Stomach (tissue), 4 donors: ENCODE data around the gene GAK.

Experiments
- EP300 ChIP-seq: sonication (generic); formaldehyde crosslinking; IDR thresholded peaks from one replicate; pipeline ENCODE4 v1.6.1; 2017; ENCODE audit warnings: antibody characterized with exemption
- POLR2A ChIP-seq, 4 donors: fragments of 450-650 bp; IDR thresholded peaks; one replicate each; pipeline ENCODE4 v1.6.1; 2016; ENCODE audit warnings: antibody characterized with exemption in 4 of 4, control low read depth in 2 of 4, mild to moderate bottlenecking in 1 of 4, moderate library complexity in 1 of 4
- POLR2AphosphoS5 ChIP-seq, 3 donors: sonication (generic); formaldehyde crosslinking; IDR thresholded peaks; one replicate each; pipeline ENCODE4 v1.6.1; 2016; ENCODE audit warnings: antibody characterized with exemption in 3 of 3
- TF ChIP-seq, protein P1 (sequence below), 7 experiments: fragments of 450-650 bp in 4 of 7; fragments of 200-600 bp in 3 of 7; sonication (generic) in 3 of 7; IDR thresholded peaks; one replicate each; pipeline ENCODE4 v1.5.1; 2016 to 2019; ENCODE audit warnings: antibody characterized with exemption in 7 of 7, control low read depth in 2 of 7, mild to moderate bottlenecking in 1 of 7

DNA sequence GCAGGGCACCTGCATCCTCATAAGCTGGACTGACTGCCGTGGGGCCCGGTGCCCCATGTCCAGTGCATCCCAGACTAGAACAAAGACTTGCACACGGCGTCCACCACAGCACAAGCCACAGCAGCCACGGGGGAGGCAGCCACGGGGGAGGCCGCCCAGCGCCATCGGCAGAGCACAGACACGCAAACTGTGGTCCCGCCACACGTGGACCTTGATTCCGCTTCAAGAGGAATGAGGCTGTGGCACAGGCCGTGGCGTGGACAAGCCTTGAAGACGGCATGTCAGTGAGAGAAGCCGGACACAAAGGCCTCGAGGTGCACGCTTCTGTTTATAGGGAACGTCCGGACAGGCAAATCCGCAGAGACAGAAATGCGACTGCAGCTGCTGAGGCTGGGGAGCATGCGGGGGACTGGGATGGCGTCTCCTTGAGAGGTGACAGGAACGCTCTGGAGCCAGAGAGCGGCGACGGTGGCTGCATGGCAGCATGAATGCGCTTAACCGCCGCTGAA, 96.1 kb downstream of the GAK start:
- TF ChIP-seq, protein P1, sequence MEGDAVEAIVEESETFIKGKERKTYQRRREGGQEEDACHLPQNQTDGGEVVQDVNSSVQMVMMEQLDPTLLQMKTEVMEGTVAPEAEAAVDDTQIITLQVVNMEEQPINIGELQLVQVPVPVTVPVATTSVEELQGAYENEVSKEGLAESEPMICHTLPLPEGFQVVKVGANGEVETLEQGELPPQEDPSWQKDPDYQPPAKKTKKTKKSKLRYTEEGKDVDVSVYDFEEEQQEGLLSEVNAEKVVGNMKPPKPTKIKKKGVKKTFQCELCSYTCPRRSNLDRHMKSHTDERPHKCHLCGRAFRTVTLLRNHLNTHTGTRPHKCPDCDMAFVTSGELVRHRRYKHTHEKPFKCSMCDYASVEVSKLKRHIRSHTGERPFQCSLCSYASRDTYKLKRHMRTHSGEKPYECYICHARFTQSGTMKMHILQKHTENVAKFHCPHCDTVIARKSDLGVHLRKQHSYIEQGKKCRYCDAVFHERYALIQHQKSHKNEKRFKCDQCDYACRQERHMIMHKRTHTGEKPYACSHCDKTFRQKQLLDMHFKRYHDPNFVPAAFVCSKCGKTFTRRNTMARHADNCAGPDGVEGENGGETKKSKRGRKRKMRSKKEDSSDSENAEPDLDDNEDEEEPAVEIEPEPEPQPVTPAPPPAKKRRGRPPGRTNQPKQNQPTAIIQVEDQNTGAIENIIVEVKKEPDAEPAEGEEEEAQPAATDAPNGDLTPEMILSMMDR (IDR thresholded peaks at IDR 0.05), result no peak
- TF ChIP-seq POLR2AphosphoS5 (IDR thresholded peaks at IDR 0.05) (no peak), POLR2A (IDR thresholded peaks at IDR 0.05) (no peak), EP300 (no peak)
